Ramos (cell line): ENCODE measurements around the gene RPL18A.

Experiments used
- in situ Hi-C: fragments of 300-500 bp; cut with MboI; formaldehyde crosslinking; loops from one replicate; pipeline ENCODE4 v1.14.3; 2022; ENCODE audit warnings: low sequenced_read_pairs; ENCODE audit not compliant: unreplicated experiment

The RPL18A gene

GRCh38 chr19:17859533-17860330, at the start of gene RPL18A:
Gene RPL18A, plus strand, starts transcription at chr19:17859910. Its CDS starts 47 bp downstream, at chr19:17859957.
- in situ Hi-C loops = loop anchor here (10.0 kb wide), 2 partner anchors 135 to 155 kb away; no protein-coding TSS in a partner anchor

DNA sequence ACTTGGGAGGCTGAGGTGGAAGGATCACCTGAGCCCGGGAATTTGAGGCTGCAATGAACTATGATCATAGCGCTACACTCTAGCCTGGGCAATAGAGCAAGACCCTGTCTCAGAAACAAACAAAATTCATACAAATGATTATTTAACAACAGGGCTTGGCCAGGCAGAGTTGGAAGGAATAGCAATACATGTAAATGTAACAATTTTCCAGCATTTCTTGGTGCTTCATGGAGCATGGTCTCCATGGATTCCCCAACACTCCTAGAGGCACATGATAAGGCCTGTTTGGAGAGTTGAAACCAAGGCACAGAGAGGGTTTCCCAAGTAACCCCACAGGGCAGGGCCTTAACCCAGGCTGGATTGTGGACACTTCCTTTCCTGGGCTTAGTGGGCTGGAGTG, 48.6 kb upstream of the RPL18A start:
- in situ Hi-C loops = no loop called here

DNA sequence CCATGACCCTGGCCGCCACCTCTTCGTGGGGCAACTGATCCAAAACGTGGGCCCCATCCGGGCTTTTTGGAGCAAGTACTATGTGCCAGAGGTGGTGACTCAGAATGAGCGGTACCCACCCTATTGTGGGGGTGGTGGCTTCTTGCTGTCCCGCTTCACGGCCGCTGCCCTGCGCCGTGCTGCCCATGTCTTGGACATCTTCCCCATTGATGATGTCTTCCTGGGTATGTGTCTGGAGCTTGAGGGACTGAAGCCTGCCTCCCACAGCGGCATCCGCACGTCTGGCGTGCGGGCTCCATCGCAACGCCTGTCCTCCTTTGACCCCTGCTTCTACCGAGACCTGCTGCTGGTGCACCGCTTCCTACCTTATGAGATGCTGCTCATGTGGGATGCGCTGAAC, 48.0 kb upstream of the RPL18A start:
- in situ Hi-C loops = no loop called here

DNA sequence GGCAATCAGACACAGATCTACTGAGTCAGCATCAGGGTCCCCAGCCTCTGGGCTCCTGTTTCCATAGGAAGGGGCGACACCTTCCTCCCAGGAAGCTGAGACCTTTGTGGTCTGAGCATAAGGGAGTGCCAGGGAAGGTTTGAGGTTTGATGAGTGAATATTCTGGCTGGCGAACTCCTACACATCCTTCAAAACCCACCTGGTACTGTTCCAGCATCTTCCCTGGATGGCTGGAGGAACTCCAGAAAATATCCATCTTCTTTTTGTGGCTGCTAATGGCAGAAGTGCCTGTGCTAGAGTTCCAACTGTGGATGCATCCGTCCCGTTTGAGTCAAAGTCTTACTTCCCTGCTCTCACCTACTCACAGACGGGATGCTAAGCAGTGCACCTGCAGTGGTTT, 47.6 kb upstream of the RPL18A start:
- in situ Hi-C loops = no loop called here

GRCh38 chr19:17817668-17818363, 41.9 kb upstream of the RPL18A start:
- in situ Hi-C loops = no loop called here

GRCh38 chr19:17821190-17821589, 38.5 kb upstream of the RPL18A start, which contains the start of gene INSL3:
Gene INSL3, minus strand, starts transcription at chr19:17821519. Its CDS starts 13 bp downstream, at chr19:17821506.
- in situ Hi-C loops = no loop called here

GRCh38 chr19:17824339-17824738, 35.4 kb upstream of the RPL18A start:
- in situ Hi-C loops = no loop called here

GRCh38 chr19:17826508-17827056, 33.1 kb upstream of the RPL18A start:
- in situ Hi-C loops = no loop called here

DNA sequence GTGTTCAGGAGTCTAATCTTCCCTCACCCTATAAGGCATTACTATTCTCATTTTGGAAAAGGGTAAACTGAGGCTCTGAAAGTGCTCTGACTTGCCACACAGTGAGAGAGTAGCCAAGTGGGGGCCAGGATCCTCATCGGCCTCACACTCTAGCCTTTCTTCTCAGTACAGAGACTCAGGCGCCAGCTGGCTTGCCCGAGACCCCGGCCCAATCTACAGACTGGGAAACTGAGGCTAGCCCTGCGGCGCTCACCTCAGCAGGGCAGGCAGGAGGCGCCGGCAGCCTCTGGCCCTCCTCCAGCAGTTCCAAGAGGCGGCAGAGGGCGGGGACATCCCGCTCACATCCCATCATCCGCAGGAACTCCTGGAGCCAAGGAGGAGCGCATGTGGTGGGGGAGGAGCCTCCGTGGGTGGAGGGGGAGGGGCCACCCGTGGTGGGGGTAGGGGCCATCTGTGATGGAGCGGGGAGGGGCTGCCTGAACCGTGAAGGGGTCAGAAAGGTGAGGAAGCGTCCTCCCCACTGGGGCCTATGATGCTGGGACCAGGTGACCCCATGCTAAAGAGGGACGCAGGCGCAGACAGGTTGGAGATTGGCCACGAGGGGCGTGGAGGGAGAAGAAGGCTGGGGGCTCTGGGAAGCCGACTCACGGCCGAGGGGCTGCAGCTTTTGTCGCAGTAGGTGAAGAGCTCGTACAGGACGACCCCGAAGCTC, 29.7 kb upstream of the RPL18A start:
- in situ Hi-C loops = no loop called here

DNA sequence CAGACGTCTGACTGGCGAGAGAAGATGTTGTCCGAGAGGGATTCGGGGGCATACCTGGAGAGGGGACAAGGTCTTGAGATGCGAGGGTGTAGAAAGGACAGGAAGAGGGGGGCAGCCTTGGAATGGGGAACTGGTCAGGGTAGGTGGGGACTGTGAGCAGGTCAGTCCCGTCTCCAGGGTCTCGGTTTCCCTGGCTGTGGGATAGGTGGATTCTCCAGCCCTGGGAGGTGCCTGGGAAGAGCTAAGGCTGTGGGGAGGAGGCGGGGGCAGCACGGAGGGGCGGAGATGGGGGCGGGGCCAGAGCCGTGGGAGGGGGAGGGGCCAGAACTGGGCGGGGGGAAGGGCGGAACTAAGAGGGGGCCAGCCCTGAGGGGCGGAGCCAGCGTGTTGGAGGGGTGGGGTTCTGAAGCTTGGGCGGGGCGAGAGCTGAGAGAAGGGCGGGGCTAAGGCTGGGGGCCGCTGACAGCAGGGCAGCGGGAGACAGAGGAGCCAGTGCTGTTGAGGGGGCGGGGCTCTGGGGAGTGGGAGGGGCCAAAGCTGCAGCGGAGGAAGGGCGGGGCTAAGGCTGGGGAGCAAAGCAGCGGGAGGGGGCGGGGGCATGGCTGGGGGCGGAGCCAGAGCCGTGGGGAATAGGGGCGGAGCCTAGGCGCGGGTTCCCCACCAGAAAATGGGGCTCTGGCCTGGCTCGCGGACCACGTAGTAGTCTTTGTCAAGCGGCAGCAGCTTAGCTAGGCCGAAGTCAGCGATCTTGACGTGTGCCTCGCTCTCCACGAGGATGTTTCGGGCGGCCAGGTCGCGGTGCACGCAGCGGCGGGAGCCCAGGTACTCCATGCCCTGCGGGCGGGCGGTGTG, 28.9 kb upstream of the RPL18A start:
- in situ Hi-C loops = no loop called here

DNA sequence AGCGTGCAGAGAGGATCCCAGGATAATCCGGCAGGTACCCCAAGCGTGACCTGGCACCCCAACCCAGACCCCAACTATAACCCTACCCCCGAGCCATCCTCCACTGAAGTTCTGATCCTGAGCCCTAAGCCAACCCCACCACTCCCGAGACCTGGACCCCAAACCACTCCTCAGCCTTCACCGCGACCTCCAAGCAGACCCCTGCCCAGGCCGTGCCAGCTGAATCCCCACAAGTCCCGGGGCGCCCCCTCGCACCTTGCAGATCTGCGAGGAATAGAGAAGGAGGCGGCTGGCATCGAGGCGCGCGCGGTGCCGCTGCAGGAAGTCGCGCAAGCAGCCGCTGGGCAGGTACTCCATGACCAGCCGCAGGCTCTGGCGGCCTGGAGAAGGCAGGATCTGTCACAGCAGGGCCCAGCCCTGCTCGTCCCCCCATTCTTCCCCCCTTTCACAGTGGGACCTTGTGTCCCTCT, 28.3 kb upstream of the RPL18A start:
- in situ Hi-C loops = no loop called here

DNA sequence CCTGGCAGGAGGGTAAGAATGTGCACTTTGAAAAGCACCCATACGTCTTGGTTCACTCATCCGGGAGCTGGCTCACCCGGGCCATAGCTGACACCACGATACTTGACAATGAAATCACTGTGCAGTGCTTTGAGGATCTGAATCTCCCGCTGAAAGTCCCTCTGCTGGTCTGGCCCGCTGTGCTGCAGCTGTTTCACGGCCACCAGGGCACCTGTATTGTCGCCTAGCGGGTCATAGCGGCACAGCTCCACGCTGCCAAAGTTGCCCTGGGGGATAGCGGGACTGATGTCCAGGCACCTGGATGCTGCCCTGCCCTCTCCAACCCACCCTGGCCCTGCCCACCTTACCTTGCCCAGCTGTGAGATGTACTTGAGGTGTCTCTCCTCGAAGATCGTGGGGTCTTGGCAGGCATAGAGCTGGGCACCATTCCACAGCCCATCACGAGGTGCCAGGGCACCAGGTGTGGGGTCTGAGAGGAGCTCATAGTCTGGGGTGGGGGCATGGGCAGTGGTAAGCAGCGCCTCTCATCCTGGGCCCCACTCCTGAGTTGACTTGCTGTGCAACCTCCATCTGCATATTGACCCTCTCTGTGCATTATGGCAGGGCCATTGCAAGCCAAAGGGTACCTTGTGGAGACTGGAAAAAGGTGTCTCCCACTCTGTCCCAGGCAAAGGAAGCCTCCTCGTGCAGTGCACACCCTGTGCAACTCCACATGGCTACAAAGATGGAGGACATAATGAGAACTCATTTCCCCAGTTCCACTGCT, 27.1 kb upstream of the RPL18A start:
- in situ Hi-C loops = no loop called here

- in situ Hi-C loops = no loop called here
Measured at GRCh38 chr19:17834350-17835181, 25.1 kb upstream of the RPL18A start.

DNA sequence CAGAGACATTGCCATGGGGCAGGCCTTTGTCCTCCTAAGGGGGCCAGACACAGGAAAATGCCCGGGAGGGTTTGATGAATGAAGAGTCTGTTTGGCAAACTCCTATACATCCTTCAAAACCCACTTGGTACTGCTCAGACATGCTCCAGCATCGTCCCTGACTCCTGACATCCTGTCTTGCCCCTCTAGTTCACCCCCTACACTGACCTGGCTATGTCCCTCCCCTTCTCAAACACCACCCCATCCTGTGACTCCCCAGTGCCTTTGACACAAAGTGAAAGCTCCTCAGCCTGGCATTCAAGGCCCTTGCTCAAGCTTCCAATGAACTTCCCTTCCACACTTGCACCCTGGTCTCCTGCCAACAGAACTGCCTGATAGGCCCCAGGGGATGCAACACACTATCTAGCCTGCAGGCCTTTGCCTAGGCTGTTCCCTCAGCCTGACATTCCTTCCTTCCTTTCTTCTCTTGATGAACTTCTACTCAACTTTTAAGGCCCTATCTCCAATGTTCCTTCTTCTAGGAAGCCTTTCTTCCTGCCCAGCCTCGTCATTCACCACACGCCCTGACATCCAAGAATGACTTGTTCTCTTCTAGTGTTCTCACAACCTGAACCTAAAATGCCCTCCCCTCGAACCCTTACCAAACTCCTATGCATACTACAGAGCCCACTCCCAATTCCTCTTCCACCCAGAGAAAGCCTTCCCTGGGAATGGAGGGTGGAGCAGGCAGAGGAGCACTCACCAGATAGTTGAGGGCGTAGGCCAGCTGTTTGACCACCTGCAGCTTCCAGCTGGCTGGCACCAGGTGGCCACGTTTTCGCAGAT, 24.3 kb upstream of the RPL18A start:
- in situ Hi-C loops = no loop called here

GRCh38 chr19:17836530-17836929, 23.2 kb upstream of the RPL18A start:
- in situ Hi-C loops = no loop called here

DNA sequence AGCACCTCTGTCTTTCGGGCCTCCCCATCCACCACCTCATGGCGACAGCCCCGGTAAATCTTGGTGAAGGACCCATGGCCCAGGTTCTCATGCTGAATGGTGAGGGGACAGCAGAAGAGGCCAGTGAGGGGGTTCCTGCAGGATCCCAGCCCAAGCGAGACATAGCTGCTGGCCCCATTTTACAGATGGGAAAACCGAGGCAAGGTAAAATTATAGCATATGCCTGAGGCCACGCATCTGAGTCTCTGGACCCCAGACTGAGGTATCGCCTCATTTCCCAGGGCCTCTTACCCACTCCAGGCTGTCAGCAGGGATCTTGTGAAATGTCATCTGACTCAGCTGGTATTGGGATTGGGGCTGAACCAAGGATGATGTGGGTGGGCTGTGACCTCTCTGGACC, 21.7 kb upstream of the RPL18A start:
- in situ Hi-C loops = no loop called here

GRCh38 chr19:17840019-17840418, 19.7 kb upstream of the RPL18A start:
- in situ Hi-C loops = no loop called here
